Suprapubic skin (tissue), 4 donors: ENCODE results near the gene ZSWIM8.

Experiments
- POLR2A ChIP-seq, 2 donors: fragments of 450-650 bp; IDR thresholded peaks; one replicate each; pipeline ENCODE4 v1.6.1; 2017; ENCODE audit warnings: antibody characterized with exemption in 2 of 2, mild to moderate bottlenecking in 2 of 2, moderate library complexity in 2 of 2
- POLR2AphosphoS5 ChIP-seq, 3 donors: sonication (generic); formaldehyde crosslinking; IDR thresholded peaks; one replicate each; pipeline ENCODE4 v1.6.1; 2017; ENCODE audit warnings: antibody characterized with exemption in 3 of 3
- TF ChIP-seq, protein P1 (sequence below), 2 donors: fragments of 200-600 bp in 1 of 2; fragments of 450-650 bp in 1 of 2; sonication (generic) in 1 of 2; IDR thresholded peaks; one replicate each; pipeline ENCODE4 v1.5.1; 2016 to 2019; ENCODE audit warnings: antibody characterized with exemption in 2 of 2, mild to moderate bottlenecking in 1 of 2, moderate library complexity in 1 of 2

DNA sequence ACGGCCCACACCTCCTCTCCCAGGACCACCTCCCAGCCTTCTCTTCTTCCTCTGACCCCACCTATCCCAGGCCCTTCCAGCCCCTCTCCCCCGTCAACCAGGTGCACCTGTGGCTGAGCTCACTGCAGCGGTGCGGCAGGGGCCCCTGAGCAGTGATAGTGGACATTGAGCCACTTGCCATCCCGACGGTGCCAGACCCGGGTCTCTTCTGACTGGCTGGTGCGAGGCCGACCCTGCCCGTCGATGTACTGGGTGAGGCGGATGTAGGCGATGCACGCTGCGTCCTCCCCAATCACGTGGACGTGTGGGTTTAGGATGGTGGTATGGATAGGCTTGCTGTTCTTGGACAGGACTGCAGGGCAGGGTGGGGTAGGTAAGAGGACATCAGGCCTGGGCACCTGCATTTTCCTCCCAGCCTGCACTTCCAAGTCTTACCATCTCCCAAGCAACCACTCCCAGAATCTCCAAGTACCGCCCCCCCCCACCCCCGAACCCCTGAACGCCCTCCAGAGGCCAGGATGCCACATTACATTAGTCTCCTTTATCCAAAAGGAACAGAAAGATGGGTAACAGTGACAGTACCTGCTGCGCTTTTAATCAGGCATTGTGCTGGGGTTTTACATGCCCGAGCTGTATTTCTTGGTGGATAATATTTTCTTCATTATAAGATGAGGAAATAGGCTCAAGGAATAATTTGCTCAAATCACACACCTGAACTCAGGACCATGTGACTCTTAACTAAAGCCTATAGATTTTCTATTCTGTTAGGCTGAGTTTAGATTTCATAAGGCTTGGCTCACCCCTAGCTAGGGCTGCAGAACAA, 29.7 kb downstream of the ZSWIM8 start:
- TF ChIP-seq, protein P1, sequence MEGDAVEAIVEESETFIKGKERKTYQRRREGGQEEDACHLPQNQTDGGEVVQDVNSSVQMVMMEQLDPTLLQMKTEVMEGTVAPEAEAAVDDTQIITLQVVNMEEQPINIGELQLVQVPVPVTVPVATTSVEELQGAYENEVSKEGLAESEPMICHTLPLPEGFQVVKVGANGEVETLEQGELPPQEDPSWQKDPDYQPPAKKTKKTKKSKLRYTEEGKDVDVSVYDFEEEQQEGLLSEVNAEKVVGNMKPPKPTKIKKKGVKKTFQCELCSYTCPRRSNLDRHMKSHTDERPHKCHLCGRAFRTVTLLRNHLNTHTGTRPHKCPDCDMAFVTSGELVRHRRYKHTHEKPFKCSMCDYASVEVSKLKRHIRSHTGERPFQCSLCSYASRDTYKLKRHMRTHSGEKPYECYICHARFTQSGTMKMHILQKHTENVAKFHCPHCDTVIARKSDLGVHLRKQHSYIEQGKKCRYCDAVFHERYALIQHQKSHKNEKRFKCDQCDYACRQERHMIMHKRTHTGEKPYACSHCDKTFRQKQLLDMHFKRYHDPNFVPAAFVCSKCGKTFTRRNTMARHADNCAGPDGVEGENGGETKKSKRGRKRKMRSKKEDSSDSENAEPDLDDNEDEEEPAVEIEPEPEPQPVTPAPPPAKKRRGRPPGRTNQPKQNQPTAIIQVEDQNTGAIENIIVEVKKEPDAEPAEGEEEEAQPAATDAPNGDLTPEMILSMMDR (IDR thresholded peaks at IDR 0.05): peak in 1 of 2 donors; percentile 31
- TF ChIP-seq POLR2AphosphoS5 (IDR thresholded peaks at IDR 0.05) (no peak), POLR2A (IDR thresholded peaks at IDR 0.05) (no peak)
